ENCODE results near the gene XPR1.

XPR1 gene

DNA sequence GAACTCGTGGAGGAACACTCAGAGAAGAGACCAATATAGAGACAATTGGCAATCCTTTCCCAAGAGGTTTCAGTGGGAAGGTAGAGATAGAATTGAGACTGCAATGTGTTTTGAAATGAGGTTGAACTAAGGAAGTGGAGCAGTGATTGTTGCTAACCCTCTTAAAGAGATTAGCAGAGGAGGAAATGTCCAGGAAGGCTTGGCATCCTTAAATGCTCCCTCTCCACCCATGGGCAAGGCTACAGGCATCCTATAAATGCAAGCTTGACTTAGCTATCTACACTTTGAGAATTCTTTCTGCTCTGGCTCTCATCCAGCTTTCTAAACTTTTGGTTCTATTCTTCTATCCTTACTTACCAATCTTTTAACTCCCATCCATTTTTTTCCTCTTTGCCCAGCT is 30.3 kb upstream of the XPR1 start:
- Histone ChIP-seq H3K79me2 (ENCODE audit: insufficient read depth, low read length) (no peaks in the 10 kb centered on the region), H3K4me3 (ENCODE audit: low read length, poor library complexity, severe bottlenecking) (no peak overlapping the region), H3K36me3 (ENCODE audit: insufficient read depth, low read length) (no peaks in the 10 kb centered on the region), H3K9me3 (ENCODE audit: insufficient read depth, low read depth, low read length) (no peaks in the 10 kb centered on the region), H3K9me2 (replicated peaks; ENCODE audit: low read depth, low read length) (no peaks in the 10 kb centered on the region), H4K20me1 (ENCODE audit: insufficient read depth, low read length, poor library complexity, severe bottlenecking) (no peaks in the 10 kb centered on the region), H2AFZ (ENCODE audit: low read length) (no peak overlapping the region), H3K27me3 (ENCODE audit: insufficient read depth, low read length, poor library complexity, severe bottlenecking) (no peaks in the 10 kb centered on the region), H3K4me1 (ENCODE audit: insufficient read depth, low read length, poor library complexity, severe bottlenecking) (no peaks in the 10 kb centered on the region), H3K9ac (ENCODE audit: low read depth, low read length, poor library complexity, severe bottlenecking) (no peak overlapping the region), H3K4me2 (ENCODE audit: low read depth, low read length, poor library complexity, severe bottlenecking) (no peak overlapping the region), H3F3A (ENCODE audit: low read depth) (no peaks in the 10 kb centered on the region)
- TF ChIP-seq, protein P1, sequence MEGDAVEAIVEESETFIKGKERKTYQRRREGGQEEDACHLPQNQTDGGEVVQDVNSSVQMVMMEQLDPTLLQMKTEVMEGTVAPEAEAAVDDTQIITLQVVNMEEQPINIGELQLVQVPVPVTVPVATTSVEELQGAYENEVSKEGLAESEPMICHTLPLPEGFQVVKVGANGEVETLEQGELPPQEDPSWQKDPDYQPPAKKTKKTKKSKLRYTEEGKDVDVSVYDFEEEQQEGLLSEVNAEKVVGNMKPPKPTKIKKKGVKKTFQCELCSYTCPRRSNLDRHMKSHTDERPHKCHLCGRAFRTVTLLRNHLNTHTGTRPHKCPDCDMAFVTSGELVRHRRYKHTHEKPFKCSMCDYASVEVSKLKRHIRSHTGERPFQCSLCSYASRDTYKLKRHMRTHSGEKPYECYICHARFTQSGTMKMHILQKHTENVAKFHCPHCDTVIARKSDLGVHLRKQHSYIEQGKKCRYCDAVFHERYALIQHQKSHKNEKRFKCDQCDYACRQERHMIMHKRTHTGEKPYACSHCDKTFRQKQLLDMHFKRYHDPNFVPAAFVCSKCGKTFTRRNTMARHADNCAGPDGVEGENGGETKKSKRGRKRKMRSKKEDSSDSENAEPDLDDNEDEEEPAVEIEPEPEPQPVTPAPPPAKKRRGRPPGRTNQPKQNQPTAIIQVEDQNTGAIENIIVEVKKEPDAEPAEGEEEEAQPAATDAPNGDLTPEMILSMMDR (conservative IDR thresholded peaks at IDR 0.05; ENCODE audit: low read length), result no peak
- no peak for TF ChIP-seq EZH2phosphoT487 (IDR thresholded peaks at IDR 0.05; ENCODE audit: borderline replicate concordance)

DNA sequence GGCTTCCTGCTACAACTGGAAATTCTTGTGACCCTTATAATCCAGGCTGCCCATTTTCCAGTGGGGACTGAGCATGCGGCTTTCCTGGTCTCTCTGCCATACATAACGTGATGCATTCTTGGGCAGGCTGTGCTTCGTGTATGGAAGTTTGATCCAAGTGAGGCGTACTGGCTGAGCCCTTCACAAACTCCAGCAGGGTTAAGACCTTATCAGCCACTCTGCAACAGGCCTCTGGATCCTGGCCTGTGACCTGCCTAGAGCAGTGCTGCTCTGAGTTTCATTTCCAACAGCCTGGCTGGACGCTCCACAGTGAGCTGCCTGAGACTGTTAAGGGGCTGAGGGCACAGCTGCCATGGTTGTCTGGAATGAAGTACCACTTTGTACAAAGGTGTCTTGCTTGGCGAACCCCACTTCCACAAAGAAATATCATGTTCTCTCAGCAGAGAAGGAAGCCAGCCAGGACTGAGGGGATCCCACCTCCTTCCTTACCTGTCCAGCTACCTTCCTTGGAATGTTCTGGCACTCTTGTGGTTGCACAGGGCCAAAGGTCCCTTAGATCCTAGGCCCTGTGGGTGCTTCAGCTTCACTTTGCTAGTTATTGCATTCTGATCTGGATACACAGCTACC is 28.5 kb upstream of the XPR1 start:
- H2AFZ ChIP-seq (ENCODE audit: low read length), result no peak overlapping the region
- no peaks in the 10 kb centered on the region for H3K36me3 ChIP-seq (ENCODE audit: insufficient read depth, low read length)
- H3K4me1 ChIP-seq (ENCODE audit: insufficient read depth, low read length, poor library complexity, severe bottlenecking), result no peaks in the 10 kb centered on the region
- no peaks in the 10 kb centered on the region for H3K27me3 ChIP-seq (ENCODE audit: insufficient read depth, low read length, poor library complexity, severe bottlenecking)
- no peak for TF ChIP-seq EZH2phosphoT487 (IDR thresholded peaks at IDR 0.05; ENCODE audit: borderline replicate concordance)
- TF ChIP-seq, protein P1 (conservative IDR thresholded peaks at IDR 0.05; ENCODE audit: low read length), result no peak
- no peaks in the 10 kb centered on the region for H3K9me3 ChIP-seq (ENCODE audit: insufficient read depth, low read depth, low read length)
- H4K20me1 ChIP-seq (ENCODE audit: insufficient read depth, low read length, poor library complexity, severe bottlenecking), result no peaks in the 10 kb centered on the region
- no peak overlapping the region for H3K4me2 ChIP-seq (ENCODE audit: low read depth, low read length, poor library complexity, severe bottlenecking)
- H3K4me3 ChIP-seq (ENCODE audit: low read length, poor library complexity, severe bottlenecking), result no peak overlapping the region
- H3K9ac ChIP-seq (ENCODE audit: low read depth, low read length, poor library complexity, severe bottlenecking), result no peak overlapping the region
- no peaks in the 10 kb centered on the region for H3K79me2 ChIP-seq (ENCODE audit: insufficient read depth, low read length)
- no peaks in the 10 kb centered on the region for H3F3A ChIP-seq (ENCODE audit: low read depth)
- no peaks in the 10 kb centered on the region for H3K9me2 ChIP-seq (replicated peaks; ENCODE audit: low read depth, low read length)

DNA sequence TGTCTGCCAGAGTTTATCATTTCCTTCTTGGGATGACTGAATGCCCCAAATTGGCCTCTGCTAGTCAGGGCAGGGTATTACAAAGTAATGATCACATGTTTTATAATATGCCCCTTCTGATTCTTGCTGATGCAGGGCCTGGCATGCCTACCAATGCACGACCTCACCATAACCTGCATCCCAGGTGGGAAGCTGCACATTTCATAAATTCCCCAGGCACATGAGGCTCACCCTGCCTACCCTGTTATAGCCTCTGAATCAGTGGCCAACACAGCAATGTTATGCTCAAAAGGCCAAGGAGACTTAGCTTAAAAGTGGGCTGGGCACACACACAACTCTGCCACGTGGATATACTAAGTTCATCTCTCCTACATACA is 28.0 kb upstream of the XPR1 start:
- Histone ChIP-seq H3K9ac (ENCODE audit: low read depth, low read length, poor library complexity, severe bottlenecking) (no peak overlapping the region), H2AFZ (ENCODE audit: low read length) (no peak overlapping the region), H3K4me3 (ENCODE audit: low read length, poor library complexity, severe bottlenecking) (no peak overlapping the region), H3K9me3 (ENCODE audit: insufficient read depth, low read depth, low read length) (no peaks in the 10 kb centered on the region), H3K4me2 (ENCODE audit: low read depth, low read length, poor library complexity, severe bottlenecking) (no peak overlapping the region), H3F3A (ENCODE audit: low read depth) (no peaks in the 10 kb centered on the region), H3K27me3 (ENCODE audit: insufficient read depth, low read length, poor library complexity, severe bottlenecking) (no peaks in the 10 kb centered on the region), H3K4me1 (ENCODE audit: insufficient read depth, low read length, poor library complexity, severe bottlenecking) (no peaks in the 10 kb centered on the region), H3K36me3 (ENCODE audit: insufficient read depth, low read length) (no peaks in the 10 kb centered on the region), H4K20me1 (ENCODE audit: insufficient read depth, low read length, poor library complexity, severe bottlenecking) (no peaks in the 10 kb centered on the region), H3K79me2 (ENCODE audit: insufficient read depth, low read length) (no peaks in the 10 kb centered on the region), H3K9me2 (replicated peaks; ENCODE audit: low read depth, low read length) (no peaks in the 10 kb centered on the region)
- no peak for TF ChIP-seq EZH2phosphoT487 (IDR thresholded peaks at IDR 0.05; ENCODE audit: borderline replicate concordance)
- TF ChIP-seq, protein P1 (conservative IDR thresholded peaks at IDR 0.05; ENCODE audit: low read length), result no peak

All from Loucy (cell line).